T-helper 9 cell (primary cell): ENCODE results near the gene METTL23.

Experiments used
- DNase-seq: peaks from one replicate; pipeline ENCODE4 v3.0.0-alpha.2; 2020
- total RNA-seq, 2 donors: gene quantifications; one replicate each; lab custom pipeline; 2026; lab: John Stamatoyannopoulos, UW

Gene METTL23
- 21.0 to 26.7 reads per million in 2 donors for total RNA-seq

DNA sequence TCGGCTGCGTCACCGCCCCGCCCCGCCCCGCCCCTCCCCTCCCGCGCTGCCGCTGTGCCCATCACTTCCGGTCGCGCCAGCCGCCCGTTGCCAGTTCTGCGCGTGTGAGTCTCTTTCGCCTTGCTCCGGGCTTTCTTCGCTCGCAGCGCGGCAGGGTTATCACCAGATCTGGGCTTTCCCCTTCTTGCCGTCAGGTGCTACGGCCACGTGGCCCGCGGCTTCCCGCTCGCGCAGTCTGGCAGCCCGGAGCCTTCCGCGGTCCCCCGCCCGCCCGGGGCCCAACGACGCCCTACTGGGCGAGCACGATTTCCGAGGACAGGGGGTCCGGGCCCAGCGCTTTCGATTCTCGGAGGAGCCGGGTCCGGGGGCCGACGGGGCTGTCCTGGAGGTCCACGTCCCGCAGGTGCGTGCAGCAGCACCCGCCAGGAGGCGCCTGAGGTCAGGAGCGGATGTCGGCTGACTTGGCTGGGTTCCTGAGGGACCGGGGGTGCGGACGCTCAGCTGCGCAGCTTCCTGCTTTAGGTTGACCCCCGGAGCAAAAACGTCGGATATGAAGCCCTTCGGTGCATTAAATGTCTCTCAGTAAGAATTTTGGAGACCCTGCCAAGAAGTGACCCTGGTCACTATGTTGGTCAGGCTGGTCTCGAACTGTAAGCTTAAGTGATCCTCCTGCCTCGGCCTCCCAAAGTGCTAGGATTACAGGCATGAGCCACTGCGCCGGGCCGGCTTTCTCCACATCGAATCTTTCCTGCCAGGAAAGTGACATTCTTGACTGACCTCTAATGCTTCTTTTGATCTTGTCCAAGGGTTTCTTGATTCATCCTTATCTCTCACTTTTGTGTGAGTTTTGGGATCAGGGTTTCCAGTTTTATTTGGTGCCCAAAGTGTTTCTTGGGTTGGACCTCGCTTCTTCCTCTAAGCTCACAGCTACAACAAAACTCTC is at the start of gene METTL23:
TSS of gene METTL23 (plus strand) at position 64 of the 943 bp plus-strand sequence. CDS start 2,872 bp downstream, outside the sequence.
- peak; percentile 87 for DNase-seq

- DNase-seq, result no peak
Observed at GRCh38 chr17:76677406-76677805, 49.2 kb upstream of the METTL23 start.

- peak; percentile 13 for DNase-seq
Observed at GRCh38 chr17:76678330-76678729, 48.3 kb upstream of the METTL23 start.

GRCh38 chr17:76679239-76679638 is 47.4 kb upstream of the METTL23 start:
- no peak for DNase-seq

GRCh38 chr17:76681222-76682137 is 45.2 kb upstream of the METTL23 start:
- peak; percentile 63 for DNase-seq

GRCh38 chr17:76682296-76682695 is 44.3 kb upstream of the METTL23 start:
- no peak for DNase-seq

GRCh38 chr17:76683011-76683755 is 43.5 kb upstream of the METTL23 start:
- DNase-seq, result no peak

DNA sequence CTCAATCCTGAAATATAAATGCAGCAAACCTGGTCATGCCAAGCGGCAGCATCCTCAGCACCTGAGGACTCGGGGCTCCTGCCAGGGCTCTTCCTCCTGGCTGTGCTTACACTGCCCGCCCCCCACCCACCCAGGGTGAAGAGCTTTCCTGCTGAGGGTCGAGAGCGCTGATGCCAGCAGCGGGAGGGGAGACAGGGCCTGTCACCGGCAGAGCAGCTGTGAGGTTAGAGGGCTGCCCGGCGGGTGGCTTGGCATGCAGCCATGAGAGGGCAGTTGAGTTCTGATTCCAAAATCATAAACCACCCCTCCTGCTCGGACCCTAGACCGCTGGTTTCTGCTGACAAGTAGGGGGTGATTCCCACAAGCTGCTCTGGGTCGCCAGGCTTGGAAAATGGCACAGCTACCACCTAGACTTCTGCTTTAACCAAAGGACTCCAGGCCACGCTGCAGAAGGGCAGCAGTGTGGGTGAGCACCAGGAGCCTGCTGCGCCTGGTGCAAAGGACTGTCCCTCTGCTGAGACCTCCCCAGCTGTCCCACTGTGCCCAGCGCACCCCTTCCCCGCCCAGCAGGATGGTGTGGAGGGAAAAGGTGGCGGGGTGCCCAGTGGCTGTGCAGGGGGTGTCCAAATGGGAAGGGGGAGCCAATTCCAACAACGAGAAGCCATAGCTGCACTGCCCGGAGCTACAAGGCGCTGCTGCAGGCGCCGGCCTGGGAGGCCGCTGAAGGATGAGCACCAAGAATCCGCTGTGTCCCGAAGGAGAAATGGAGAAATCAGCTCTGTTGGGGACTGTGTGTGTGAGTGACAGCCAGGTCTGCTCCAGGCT is 42.5 kb upstream of the METTL23 start:
- no peak for DNase-seq

GRCh38 chr17:76684756-76685155 is 41.9 kb upstream of the METTL23 start:
- no peak for DNase-seq

GRCh38 chr17:76685366-76685765 is 41.3 kb upstream of the METTL23 start:
- DNase-seq, result no peak

DNA sequence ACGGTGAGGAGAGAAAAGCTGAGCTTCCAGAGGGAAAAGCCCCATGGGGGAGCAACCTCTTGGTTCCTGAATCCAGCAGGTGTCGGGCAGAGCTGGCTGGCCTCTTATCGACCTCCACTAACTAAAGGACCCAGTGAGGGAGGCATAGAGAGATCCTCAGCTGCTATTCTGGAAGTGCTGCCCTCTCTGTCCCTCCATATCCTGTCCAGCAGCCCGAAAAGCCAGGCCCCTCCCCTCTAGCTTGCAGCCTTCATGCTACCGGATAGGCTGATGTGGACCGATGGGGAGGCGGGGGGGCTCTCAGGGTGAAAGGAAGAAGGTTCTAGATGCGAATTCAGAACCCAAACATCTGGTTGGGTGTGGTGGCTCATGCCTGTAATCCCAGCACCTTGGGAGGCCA is 40.8 kb upstream of the METTL23 start:
- no peak for DNase-seq

- no peak for DNase-seq
Observed at GRCh38 chr17:76686538-76687297, 39.9 kb upstream of the METTL23 start.

GRCh38 chr17:76687298-76688164 is 39.1 kb upstream of the METTL23 start:
- no peak for DNase-seq

GRCh38 chr17:76688165-76688622 is 38.4 kb upstream of the METTL23 start:
- DNase-seq, result no peak

DNA sequence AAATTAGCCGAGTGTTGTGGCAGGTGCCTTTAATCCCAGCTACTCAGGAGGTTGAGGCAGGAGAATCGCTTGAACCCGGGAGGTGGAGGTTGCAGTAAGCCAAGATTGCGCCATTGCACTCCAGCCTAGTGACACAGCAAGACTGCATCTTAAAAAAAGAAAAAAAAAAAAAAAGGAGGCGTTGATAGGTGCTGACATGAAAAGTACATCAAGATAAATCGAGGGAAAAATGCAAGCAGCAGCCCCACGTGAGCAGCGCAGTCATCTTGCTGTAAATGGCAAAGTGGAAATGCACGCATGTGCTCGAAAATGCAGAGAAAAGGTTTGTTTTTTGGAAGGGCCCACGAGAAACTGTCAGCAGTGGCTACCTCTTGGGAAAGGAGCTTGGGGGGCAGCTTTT is 36.8 kb upstream of the METTL23 start:
- no peak for DNase-seq

GRCh38 chr17:76690596-76691280 is 35.9 kb upstream of the METTL23 start:
- DNase-seq, result no peak

GRCh38 chr17:76691379-76692191 is 35.1 kb upstream of the METTL23 start:
- DNase-seq, result no peak
